ENCODE results near the gene BTBD9. TPM values are rescaled to one million over a fixed set of nuclear protein-coding genes. Genes with fewer than 3 reads are reported as not detected.
A peak's percentile ranks its signal among the peaks of the same experiment; 100 is the strongest.

Gene BTBD9
- total and polyA plus RNA-seq, 9 of the 15 experiments (the other 6 are each of a cell fraction or from before 2014, with no cell fraction given), result 0.08 to 1.6 (median 0.58) TPM

DNA sequence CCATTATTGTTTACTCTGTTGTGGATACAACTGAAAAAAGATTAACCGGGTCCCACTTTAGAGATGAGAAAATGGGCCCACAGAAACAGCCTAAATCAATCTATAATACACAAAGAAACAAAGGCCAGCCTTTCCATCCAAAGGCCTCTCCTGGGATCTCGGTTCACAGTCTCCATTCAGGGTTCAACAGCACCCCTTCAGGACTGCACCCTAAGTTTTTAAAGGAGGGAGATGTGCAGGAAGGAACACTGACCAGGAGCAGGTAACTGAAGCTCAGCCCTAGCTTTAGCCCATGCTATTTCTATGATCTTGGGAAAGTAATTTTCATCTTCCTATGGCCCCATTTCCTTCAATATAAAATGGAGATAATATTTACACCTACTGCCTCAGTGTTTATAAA, 147.7 kb downstream of the BTBD9 start:
- WGBS (ENCODE audit: insufficient coverage, low coverage, missing lambda C conversion rate), result 3% methylated on average over 2 of the region's 2 CpGs
- H3K27ac ChIP-seq (ENCODE audit: extremely low read depth, low read depth, low read length), result no peak overlapping the region
- no peak overlapping the region for H3K9ac ChIP-seq (ENCODE audit: insufficient read depth in 1 of 2, low read depth in 2 of 2, low read length in 2 of 2)
- no peak overlapping the region for H3K4me3 ChIP-seq
- in situ Hi-C loops (cut with MboI) (loop anchor here (25.0 kb wide), 3 partner anchors 780 to 1480 kb away; partner anchors contain the start of genes FGD2 and RNF8), intact Hi-C loops (cut with micrococcal nuclease) (loop anchor here (5.0 to 10.0 kb wide), 3 partner anchors 180 to 790 kb away; no protein-coding TSS in a partner anchor)
- H3K27me3 ChIP-seq (ENCODE audit: control insufficient read depth in 2 of 2, insufficient read depth in 2 of 2, low read length in 2 of 2), result 0 out of 5 replicates have a peak, but pooled peaks cover 0 to 8% of the 10 kb centered on the region in 2 experiments
- H3K4me1 ChIP-seq (replicated peaks in 1 of 2; ENCODE audit: control insufficient read depth in 2 of 2, insufficient read depth in 2 of 2, low read length in 2 of 2), result no peaks in the 10 kb centered on the region
- DNase-seq (ENCODE audit: extremely low read depth in 1 of 4, low spot score in 3 of 4), result no peak
- ChIA-PET POLR2A (interaction anchor here (0.8 kb wide), 1 partner anchor 9 kb away, joined by 3 read pairs; no protein-coding TSS in a partner anchor), CTCF (ENCODE audit: low intra/inter-chr PET ratio) (no interaction called here)
- H3K4me2 ChIP-seq (ENCODE audit: insufficient read depth, low read length), result no peak overlapping the region
- H3K9me3 ChIP-seq (replicated peaks; ENCODE audit: control insufficient read depth, insufficient read depth, low read depth, low read length), result no peaks in the 10 kb centered on the region
- no peaks in the 10 kb centered on the region for H4K20me1 ChIP-seq (replicated peaks; ENCODE audit: control insufficient read depth, insufficient read depth, low read length)
- no peaks in the 10 kb centered on the region for H3K79me2 ChIP-seq (ENCODE audit: control insufficient read depth, insufficient read depth, low read length)
- no peaks in the 10 kb centered on the region for H3K36me3 ChIP-seq (ENCODE audit: control insufficient read depth, insufficient read depth, low read length)
- TF ChIP-seq, protein P1, sequence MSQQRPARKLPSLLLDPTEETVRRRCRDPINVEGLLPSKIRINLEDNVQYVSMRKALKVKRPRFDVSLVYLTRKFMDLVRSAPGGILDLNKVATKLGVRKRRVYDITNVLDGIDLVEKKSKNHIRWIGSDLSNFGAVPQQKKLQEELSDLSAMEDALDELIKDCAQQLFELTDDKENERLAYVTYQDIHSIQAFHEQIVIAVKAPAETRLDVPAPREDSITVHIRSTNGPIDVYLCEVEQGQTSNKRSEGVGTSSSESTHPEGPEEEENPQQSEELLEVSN (IDR thresholded peaks at IDR 0.05; ENCODE audit: borderline replicate concordance in 1 of 2, extremely low read depth in 1 of 2, insufficient read depth in 1 of 2, insufficient read length in 1 of 2, low read depth in 1 of 2, low read length in 1 of 2, poor library complexity in 1 of 2, severe bottlenecking in 1 of 2), result no peak
- TF ChIP-seq, protein P2, sequence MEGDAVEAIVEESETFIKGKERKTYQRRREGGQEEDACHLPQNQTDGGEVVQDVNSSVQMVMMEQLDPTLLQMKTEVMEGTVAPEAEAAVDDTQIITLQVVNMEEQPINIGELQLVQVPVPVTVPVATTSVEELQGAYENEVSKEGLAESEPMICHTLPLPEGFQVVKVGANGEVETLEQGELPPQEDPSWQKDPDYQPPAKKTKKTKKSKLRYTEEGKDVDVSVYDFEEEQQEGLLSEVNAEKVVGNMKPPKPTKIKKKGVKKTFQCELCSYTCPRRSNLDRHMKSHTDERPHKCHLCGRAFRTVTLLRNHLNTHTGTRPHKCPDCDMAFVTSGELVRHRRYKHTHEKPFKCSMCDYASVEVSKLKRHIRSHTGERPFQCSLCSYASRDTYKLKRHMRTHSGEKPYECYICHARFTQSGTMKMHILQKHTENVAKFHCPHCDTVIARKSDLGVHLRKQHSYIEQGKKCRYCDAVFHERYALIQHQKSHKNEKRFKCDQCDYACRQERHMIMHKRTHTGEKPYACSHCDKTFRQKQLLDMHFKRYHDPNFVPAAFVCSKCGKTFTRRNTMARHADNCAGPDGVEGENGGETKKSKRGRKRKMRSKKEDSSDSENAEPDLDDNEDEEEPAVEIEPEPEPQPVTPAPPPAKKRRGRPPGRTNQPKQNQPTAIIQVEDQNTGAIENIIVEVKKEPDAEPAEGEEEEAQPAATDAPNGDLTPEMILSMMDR (IDR thresholded peaks at IDR 0.05 in 2 of 3, conservative IDR thresholded peaks at IDR 0.05 in 1 of 3; ENCODE audit: insufficient read depth in 2 of 3, low read depth in 1 of 3, low read length in 3 of 3), result peak in 1 of 3 experiments; percentile 12; a peak in 1 of 6 replicates
- TF ChIP-seq ZNF324 (CRISPR knock-in tag; IDR thresholded peaks at IDR 0.05) (no peak), HNRNPLL (IDR thresholded peaks at IDR 0.05; ENCODE audit: low read depth, low read length, poor library complexity, severe bottlenecking) (no peak), PREB (CRISPR knock-in tag; IDR thresholded peaks at IDR 0.05) (no peak)
- BruUV-seq (replicated peaks), result no TSS peak
- FAIRE-seq, result no peak
- no peak overlapping the region for H2AFZ ChIP-seq (ENCODE audit: low read depth, low read length)
- no peaks in the 10 kb centered on the region for H3K9me1 ChIP-seq (ENCODE audit: control insufficient read depth, insufficient read depth, low read length)
- ATAC-seq, result no peak
